ENCODE measurements around the gene ADISSP. TPM values are rescaled to one million over a fixed set of nuclear protein-coding genes. Genes with fewer than 3 reads are reported as not detected.

ADISSP gene
- total and polyA plus RNA-seq, 2 of the 8 experiments (the other 6 are each of a cell fraction or from before 2014, with no cell fraction given): 111 to 141 TPM

GRCh38 chr20:3728876-3729275 lies 38.7 kb downstream of the ADISSP start (continued):
- TF ChIP-seq CHD7 (IDR thresholded peaks at IDR 0.05; ENCODE audit: insufficient replicate concordance, low read length) (no peak), CEBPB (IDR thresholded peaks at IDR 0.05; ENCODE audit: low read depth, low read length) (no peak), FOSL1 (IDR thresholded peaks at IDR 0.05; ENCODE audit: insufficient read depth, low read depth, low read length) (no peak), GABPA (IDR thresholded peaks at IDR 0.05; ENCODE audit: borderline replicate concordance, insufficient read depth, low read length) (no peak), KDM1A (IDR thresholded peaks at IDR 0.05; ENCODE audit: borderline replicate concordance, low read length) (no peak), GTF2F1 (IDR thresholded peaks at IDR 0.05; ENCODE audit: borderline replicate concordance, low read depth, low read length) (no peak), CTBP2 (IDR thresholded peaks at IDR 0.05; ENCODE audit: borderline replicate concordance, insufficient read depth, insufficient read length, low read length) (no peak), TAF1 (IDR thresholded peaks at IDR 0.05; ENCODE audit: low read depth, low read length) (no peak), ASH2L (IDR thresholded peaks at IDR 0.05; ENCODE audit: low read length) (no peak), KDM5A (IDR thresholded peaks at IDR 0.05; ENCODE audit: low read length) (no peak)
